ENCODE results near the gene IFT122. TPM values are rescaled to one million over a fixed set of nuclear protein-coding genes. Genes with fewer than 3 reads are reported as not detected.

Gene IFT122
- total RNA-seq, 2 experiments from 2014 or later, result 21.6 to 37.0 TPM

DNA sequence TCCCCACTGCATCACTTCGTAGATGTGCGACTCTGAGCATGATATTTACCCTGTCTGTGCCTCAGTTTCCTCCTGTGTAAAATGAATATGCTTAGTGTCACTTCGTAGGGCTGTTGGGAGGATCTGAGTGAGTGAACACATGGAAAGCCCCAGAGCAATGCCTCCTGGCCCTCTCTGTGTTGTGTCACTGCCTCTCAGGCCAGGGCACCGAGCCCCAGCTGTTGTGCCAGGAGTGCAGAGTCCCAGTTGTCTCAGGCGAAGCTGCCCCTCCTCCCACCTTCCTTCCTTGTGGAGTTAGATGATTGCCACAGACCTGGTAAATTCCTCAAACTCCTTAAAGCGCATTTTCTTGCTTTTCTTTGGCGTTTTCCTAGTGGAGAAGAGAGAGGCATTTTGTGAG lies 37.8 kb upstream of the IFT122 start:
- Histone ChIP-seq H3K9me3 (ENCODE audit: low read length) (no peaks in the 10 kb centered on the region), H3K4me1 (ENCODE audit: insufficient read depth, low read length, poor library complexity, severe bottlenecking) (peaks cover 22% of the 10 kb centered on the region), H3K79me2 (ENCODE audit: insufficient read depth, low read depth, low read length) (peaks cover 21% of the 10 kb centered on the region), H2AFZ (ENCODE audit: low read length) (no peak overlapping the region), H3K27ac (ENCODE audit: low read depth, low read length, poor library complexity, severe bottlenecking) (no peak overlapping the region), H3K36me3 (ENCODE audit: insufficient read depth, low read length) (peaks cover 5% of the 10 kb centered on the region), H3K9me2 (ENCODE audit: insufficient read depth, low read length) (no peaks in the 10 kb centered on the region), H4K20me1 (ENCODE audit: insufficient read depth, low read length) (0 out of 2 replicates have a peak, but pooled peaks cover 5% of the 10 kb centered on the region), H3K4me3 (ENCODE audit: low read depth, low read length, poor library complexity, severe bottlenecking) (no peak overlapping the region), H3K4me2 (ENCODE audit: low read length) (no peak overlapping the region)
- intact Hi-C loops (cut with micrococcal nuclease; ENCODE audit: unreplicated experiment), result no loop called here
- ChIA-PET POLR2A (no interaction called here), CTCF (ENCODE audit: unreplicated experiment) (no interaction called here)
- no TSS peak for BruUV-seq (replicated peaks)
- TF ChIP-seq, protein P1, sequence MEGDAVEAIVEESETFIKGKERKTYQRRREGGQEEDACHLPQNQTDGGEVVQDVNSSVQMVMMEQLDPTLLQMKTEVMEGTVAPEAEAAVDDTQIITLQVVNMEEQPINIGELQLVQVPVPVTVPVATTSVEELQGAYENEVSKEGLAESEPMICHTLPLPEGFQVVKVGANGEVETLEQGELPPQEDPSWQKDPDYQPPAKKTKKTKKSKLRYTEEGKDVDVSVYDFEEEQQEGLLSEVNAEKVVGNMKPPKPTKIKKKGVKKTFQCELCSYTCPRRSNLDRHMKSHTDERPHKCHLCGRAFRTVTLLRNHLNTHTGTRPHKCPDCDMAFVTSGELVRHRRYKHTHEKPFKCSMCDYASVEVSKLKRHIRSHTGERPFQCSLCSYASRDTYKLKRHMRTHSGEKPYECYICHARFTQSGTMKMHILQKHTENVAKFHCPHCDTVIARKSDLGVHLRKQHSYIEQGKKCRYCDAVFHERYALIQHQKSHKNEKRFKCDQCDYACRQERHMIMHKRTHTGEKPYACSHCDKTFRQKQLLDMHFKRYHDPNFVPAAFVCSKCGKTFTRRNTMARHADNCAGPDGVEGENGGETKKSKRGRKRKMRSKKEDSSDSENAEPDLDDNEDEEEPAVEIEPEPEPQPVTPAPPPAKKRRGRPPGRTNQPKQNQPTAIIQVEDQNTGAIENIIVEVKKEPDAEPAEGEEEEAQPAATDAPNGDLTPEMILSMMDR (conservative IDR thresholded peaks at IDR 0.05; ENCODE audit: low read length), result no peak
- no peak for TF ChIP-seq EZH2phosphoT487 (IDR thresholded peaks at IDR 0.05; ENCODE audit: borderline replicate concordance, low read depth, low read length)
- DNase-seq (ENCODE audit: low spot score), result no peak

DNA sequence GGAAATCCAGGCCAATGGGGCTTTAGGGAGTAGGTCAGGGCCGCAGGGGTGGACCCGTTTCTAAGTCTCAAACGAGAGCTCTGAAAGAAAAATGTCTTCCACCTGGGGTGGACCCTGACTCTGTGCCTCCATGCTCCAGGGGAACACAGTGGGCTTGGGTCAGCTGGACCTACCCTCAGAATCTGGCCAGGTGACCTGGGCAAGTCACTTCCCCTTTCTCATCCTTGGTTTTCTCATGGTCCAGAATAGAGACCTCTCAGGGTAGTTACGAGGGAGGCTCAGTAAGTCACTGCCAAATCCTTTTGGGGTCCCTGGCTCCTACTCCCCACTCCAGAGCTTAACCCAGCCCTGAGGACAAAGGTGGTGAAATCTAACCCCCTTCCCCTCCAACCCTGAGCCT lies 37.4 kb upstream of the IFT122 start:
- no peak overlapping the region for H3K4me2 ChIP-seq (ENCODE audit: low read length)
- no peak for TF ChIP-seq EZH2phosphoT487 (IDR thresholded peaks at IDR 0.05; ENCODE audit: borderline replicate concordance, low read depth, low read length)
- TF ChIP-seq, protein P1 (conservative IDR thresholded peaks at IDR 0.05; ENCODE audit: low read length), result no peak
- H3K27ac ChIP-seq (ENCODE audit: low read depth, low read length, poor library complexity, severe bottlenecking), result no peak overlapping the region
- H3K9me3 ChIP-seq (ENCODE audit: low read length), result no peaks in the 10 kb centered on the region
- BruUV-seq (replicated peaks), result no TSS peak
- intact Hi-C loops (cut with micrococcal nuclease; ENCODE audit: unreplicated experiment), result no loop called here
- no peaks in the 10 kb centered on the region for H3K9me2 ChIP-seq (ENCODE audit: insufficient read depth, low read length)
- peaks cover under 1% of the 10 kb centered on the region; the same call in 1 of the 2 replicates for H3K36me3 ChIP-seq (ENCODE audit: insufficient read depth, low read length)
- DNase-seq (ENCODE audit: low spot score), result no peak
- ChIA-PET CTCF (ENCODE audit: unreplicated experiment) (interaction anchor here (1.0 kb wide), 1 partner anchor 19 kb away, joined by 3 read pairs; no protein-coding TSS in a partner anchor), POLR2A (interaction anchor here (0.6 kb wide), 2 partner anchors 56 to 477 kb away, joined by 3 read pairs; no protein-coding TSS in a partner anchor)
- no peak overlapping the region for H3K4me3 ChIP-seq (ENCODE audit: low read depth, low read length, poor library complexity, severe bottlenecking)
- H2AFZ ChIP-seq (ENCODE audit: low read length), result no peak overlapping the region
- peaks cover 17% of the 10 kb centered on the region for H3K79me2 ChIP-seq (ENCODE audit: insufficient read depth, low read depth, low read length)
- H3K4me1 ChIP-seq (ENCODE audit: insufficient read depth, low read length, poor library complexity, severe bottlenecking), result peaks cover 19% of the 10 kb centered on the region
- 0 out of 2 replicates have a peak, but pooled peaks cover 1% of the 10 kb centered on the region for H4K20me1 ChIP-seq (ENCODE audit: insufficient read depth, low read length)

DNA sequence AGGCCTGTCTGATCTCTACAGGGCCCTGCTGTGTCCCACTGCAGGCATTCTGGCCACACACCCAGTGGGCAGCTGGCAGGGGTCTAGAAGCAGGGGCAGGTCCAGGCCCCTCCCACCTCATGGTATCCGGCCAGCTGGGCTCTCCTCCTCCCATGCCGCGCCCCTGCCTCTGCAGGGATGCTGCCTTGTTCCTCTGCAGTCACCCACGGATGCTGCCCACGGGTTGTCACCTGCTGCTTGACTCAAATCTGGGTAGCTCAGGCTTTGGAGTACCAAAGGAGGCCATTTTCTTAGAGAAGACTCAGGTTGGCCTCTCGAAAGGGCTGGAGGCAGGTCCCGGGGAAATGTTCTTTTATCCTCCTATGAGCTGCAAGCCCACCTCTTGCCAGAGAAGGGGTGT lies 36.6 kb upstream of the IFT122 start:
- Histone ChIP-seq H4K20me1 (ENCODE audit: insufficient read depth, low read length) (no peaks in the 10 kb centered on the region), H3K27ac (ENCODE audit: low read depth, low read length, poor library complexity, severe bottlenecking) (no peak overlapping the region), H3K79me2 (ENCODE audit: insufficient read depth, low read depth, low read length) (peaks cover 8% of the 10 kb centered on the region), H2AFZ (ENCODE audit: low read length) (no peak overlapping the region), H3K9me2 (ENCODE audit: insufficient read depth, low read length) (no peaks in the 10 kb centered on the region), H3K36me3 (ENCODE audit: insufficient read depth, low read length) (no peaks in the 10 kb centered on the region), H3K4me2 (ENCODE audit: low read length) (no peak overlapping the region), H3K9me3 (ENCODE audit: low read length) (no peaks in the 10 kb centered on the region), H3K4me3 (ENCODE audit: low read depth, low read length, poor library complexity, severe bottlenecking) (no peak overlapping the region), H3K4me1 (ENCODE audit: insufficient read depth, low read length, poor library complexity, severe bottlenecking) (peaks cover 11% of the 10 kb centered on the region)
- intact Hi-C loops (cut with micrococcal nuclease; ENCODE audit: unreplicated experiment), result no loop called here
- DNase-seq (ENCODE audit: low spot score), result no peak
- no peak for TF ChIP-seq EZH2phosphoT487 (IDR thresholded peaks at IDR 0.05; ENCODE audit: borderline replicate concordance, low read depth, low read length)
- POLR2A ChIA-PET, result interaction anchor here (0.6 kb wide), 1 partner anchor 476 kb away, joined by 3 read pairs; no protein-coding TSS in a partner anchor
- CTCF ChIA-PET (ENCODE audit: unreplicated experiment), result interaction anchor here (1.0 kb wide), 1 partner anchor 20 kb away, joined by 3 read pairs; no protein-coding TSS in a partner anchor
- BruUV-seq (replicated peaks), result no TSS peak
